ENCODE data around the gene PITPNM3. TPM values are rescaled to one million over a fixed set of nuclear protein-coding genes. Genes with fewer than 3 reads are reported as not detected.

The PITPNM3 gene
- total and polyA plus RNA-seq, 7 donors = 3.6 to 13.6 (median 5.7) TPM

- TF ChIP-seq POLR2A (IDR thresholded peaks at IDR 0.05) = no peak
- no peak for TF ChIP-seq CTCF (IDR thresholded peaks at IDR 0.05)
- TF ChIP-seq POLR2AphosphoS5 (IDR thresholded peaks at IDR 0.05) = no peak
- TF ChIP-seq EP300 (IDR thresholded peaks at IDR 0.05) = no peak
- WGBS, 2 donors = 85 to 92% methylated on average over 12 of the region's 12 CpGs
- Histone ChIP-seq H3K27me3 (no peaks in the 10 kb centered on the region), H3K27ac (peak overlapping the region in 3 of 4 donors; percentile 44 to 64 (median 52)), H3K4me1 (peaks cover 0 to 24% (median 17%) of the 10 kb centered on the region in 4 donors), H3K36me3 (no peaks in the 10 kb centered on the region), H3K4me3 (no peak overlapping the region), H3K9me3 (no peaks in the 10 kb centered on the region)
- intact Hi-C loops (cut with DNase I) = no loop called here
- no peak for DNase-seq
These were observed 11.9 kb upstream of the PITPNM3 start for GRCh38 chr17:6568184-6568758.

GRCh38 chr17:6567528-6568183, 11.3 kb upstream of the PITPNM3 start:
- WGBS, 2 donors = 60 to 78% methylated on average over 15 of the region's 15 CpGs
- Histone ChIP-seq H3K4me1 (peaks cover 0 to 24% (median 17%) of the 10 kb centered on the region in 4 donors), H3K36me3 (no peaks in the 10 kb centered on the region), H3K27me3 (no peaks in the 10 kb centered on the region), H3K27ac (peak overlapping the region in 3 of 4 donors; percentile 44 to 64 (median 52)), H3K4me3 (no peak overlapping the region), H3K9me3 (no peaks in the 10 kb centered on the region)
- peak; percentile 67 for DNase-seq
- no peak for TF ChIP-seq POLR2A (IDR thresholded peaks at IDR 0.05)
- no peak for TF ChIP-seq EP300 (IDR thresholded peaks at IDR 0.05)
- no peak for TF ChIP-seq CTCF (IDR thresholded peaks at IDR 0.05)
- TF ChIP-seq POLR2AphosphoS5 (IDR thresholded peaks at IDR 0.05) = no peak
- intact Hi-C loops (cut with DNase I) = loop anchor here (2.0 kb wide), 1 partner anchor 21 kb away; no protein-coding TSS in a partner anchor

- peaks cover 0 to 6% (median 3%) of the 10 kb centered on the region in 4 donors for H3K4me1 ChIP-seq
- no peaks in the 10 kb centered on the region for H3K36me3 ChIP-seq
- H3K27me3 ChIP-seq = no peaks in the 10 kb centered on the region
- no peaks in the 10 kb centered on the region for H3K9me3 ChIP-seq
- no peak for TF ChIP-seq POLR2A (IDR thresholded peaks at IDR 0.05)
- no peak for TF ChIP-seq POLR2AphosphoS5 (IDR thresholded peaks at IDR 0.05)
- no peak for TF ChIP-seq EP300 (IDR thresholded peaks at IDR 0.05)
- TF ChIP-seq CTCF (IDR thresholded peaks at IDR 0.05) = no peak
- intact Hi-C loops (cut with DNase I) = no loop called here
- H3K4me3 ChIP-seq = no peak overlapping the region
- H3K27ac ChIP-seq = no peak overlapping the region
- no peak for DNase-seq
These were observed 5.1 kb upstream of the PITPNM3 start for GRCh38 chr17:6561446-6561845.

GRCh38 chr17:6560496-6560895, 4.1 kb upstream of the PITPNM3 start:
- WGBS, 2 donors = 88 to 92% methylated on average over 3 of the region's 3 CpGs

More at GRCh38 chr17:6560496-6560895, 4.1 kb upstream of the PITPNM3 start:
- no peak for DNase-seq
- intact Hi-C loops (cut with DNase I) = no loop called here
- H3K36me3 ChIP-seq = no peaks in the 10 kb centered on the region
- H3K4me3 ChIP-seq = no peak overlapping the region
- no peak overlapping the region for H3K27ac ChIP-seq
- H3K27me3 ChIP-seq = peaks cover 0 to 7% (median 0%) of the 10 kb centered on the region in 3 donors
- H3K4me1 ChIP-seq = peaks cover 0 to 13% (median 9%) of the 10 kb centered on the region in 4 donors
- TF ChIP-seq POLR2A (IDR thresholded peaks at IDR 0.05) = no peak
- TF ChIP-seq EP300 (IDR thresholded peaks at IDR 0.05) = no peak
- no peak for TF ChIP-seq POLR2AphosphoS5 (IDR thresholded peaks at IDR 0.05)
- TF ChIP-seq CTCF (IDR thresholded peaks at IDR 0.05) = no peak
- no peaks in the 10 kb centered on the region for H3K9me3 ChIP-seq
